ENCODE results near the gene SHF.

GRCh38 chr15:45140557-45141250 lies 47.1 kb downstream of the SHF start:
- no peak for TF ChIP-seq EZH2 (IDR thresholded peaks at IDR 0.05; ENCODE audit: low read length, missing control alignments)
- TF ChIP-seq CTCF (conservative IDR thresholded peaks at IDR 0.05 in 1 of 2, IDR thresholded peaks at IDR 0.05 in 1 of 2; ENCODE audit: low read depth in 1 of 2, low read length in 2 of 2): no peak
